Adrenal gland (tissue), 12 donors: ENCODE data around the gene SERPINF2. TPM values are rescaled to one million over a fixed set of nuclear protein-coding genes. Genes with fewer than 3 reads are reported as not detected.

Source experiments
- DNase-seq, 7 donors: peaks; one replicate each; pipeline ENCODE4 v3.0.0-alpha.2; 2019 to 2020
- H3K27ac ChIP-seq, 5 donors: fragments of 200-600 bp; sonication (generic) in 4 of 5; 1 replicate in 3 of 5; 2 replicates in 2 of 5; pipeline versions ENCODE4 v1.5.1 to v1.8.0; 2016 to 2020; ENCODE audit warnings: mild to moderate bottlenecking in 1 of 5
- H3K27me3 ChIP-seq: fragments of 200-600 bp; 2 replicates; pipeline ENCODE4 v1.8.0; 2021
- H3K36me3 ChIP-seq, 2 donors: fragments of 200-600 bp; replicated peaks in 1 of 2; 1 replicate in 1 of 2; 2 replicates in 1 of 2; pipeline versions ENCODE4 v1.5.1 to v1.8.0; 2018 to 2022
- H3K4me1 ChIP-seq, 2 donors: fragments of 200-600 bp; replicated peaks in 1 of 2; 1 replicate in 1 of 2; 2 replicates in 1 of 2; pipeline versions ENCODE4 v1.5.1 to v1.8.0; 2018 to 2021
- H3K4me3 ChIP-seq, 4 donors: fragments of 200-600 bp; sonication (generic) in 3 of 4; one replicate each; pipeline ENCODE4 v1.5.1; 2016 to 2018
- H3K9me3 ChIP-seq, 3 donors: fragments of 200-600 bp; sonication (generic) in 1 of 3; replicated peaks in 1 of 3; 1 replicate in 2 of 3; 2 replicates in 1 of 3; pipeline versions ENCODE4 v1.5.1 to v1.8.0; 2016 to 2021
- POLR2A ChIP-seq, 2 donors: fragments of 450-650 bp; IDR thresholded peaks; one replicate each; pipeline ENCODE4 v1.6.1; 2017; ENCODE audit warnings: antibody characterized with exemption in 2 of 2, mild to moderate bottlenecking in 2 of 2, moderate library complexity in 1 of 2
- WGBS, 4 donors: extraction: QIAGEN DNeasy Blood & Tissue Kit in 2 of 4; methylation state at CpG; one replicate each; pipeline versions ENCODE4 v1.1.5 to v1.1.7; 2013 to 2017; 5-methylcytosine and 5-hydroxymethylcytosine counted together
- intact Hi-C, 2 donors: fragments of 100-400 bp; cut with DNase I; formaldehyde crosslinking; loops; one replicate each; pipeline versions ENCODE4 v1.14.1 to v1.15.0; 2022 to 2023
- polyA plus RNA-seq, 3 donors: library from polyadenylated mRNA; stranded (reverse); fragments of 200-250 nt in 2 of 3; fragments of 350-450 nt in 1 of 3; fragmentation: Illumina TruSeq in 1 of 3; extraction: RNeasy Lipid Tissue Mini Kit (QIAGEN cat#74804) in 1 of 3; gene quantifications; one replicate each; pipeline ENCODE4 v1.2.3, GENCODE V29; 2013 to 2014
- total RNA-seq, 9 donors: library from RNA; depleted of rRNA in 4 of 9; stranded (reverse); fragments of >200 nt in 4 of 9; fragments of 120-200 nt in 1 of 9; fragmentation: NEBNext Ultra II Directional in 1 of 9; extraction: Animal tissue kit (Norgen Biotek cat#: 25700) in 1 of 9; gene quantifications; one replicate each; pipeline versions ENCODE4 v1.1.0 to v1.2.4, GENCODE V29; 2013 to 2023
- TF ChIP-seq, protein P1 (sequence below), 6 experiments: fragments of 450-650 bp in 4 of 6; fragments of 200-600 bp in 2 of 6; sonication (generic) in 1 of 6; IDR thresholded peaks; 1 replicate in 5 of 6; 2 replicates in 1 of 6; pipeline versions ENCODE4 v1.5.1 to v1.8.0; 2016 to 2021; ENCODE audit warnings: antibody characterized with exemption in 6 of 6, mild to moderate bottlenecking in 2 of 6, moderate library complexity in 1 of 6
- donor health status: healthy with polysubstance abuse.
- donor health status: Bipolar disorder and iron deficiency.
- donor health status: DM: yes; HTN: yes; CAD: no.
- donor health status: DM: no; HTN: no; CAD: no.
- donor health status: DM: no; HTN: no; CAD: no.
- donor health status: DM: yes; HTN: yes; CAD: no.

Gene SERPINF2
- total and polyA plus RNA-seq, 12 donors, result 0.59 to 6.4 (median 2.4) TPM

- TF ChIP-seq, protein P1, sequence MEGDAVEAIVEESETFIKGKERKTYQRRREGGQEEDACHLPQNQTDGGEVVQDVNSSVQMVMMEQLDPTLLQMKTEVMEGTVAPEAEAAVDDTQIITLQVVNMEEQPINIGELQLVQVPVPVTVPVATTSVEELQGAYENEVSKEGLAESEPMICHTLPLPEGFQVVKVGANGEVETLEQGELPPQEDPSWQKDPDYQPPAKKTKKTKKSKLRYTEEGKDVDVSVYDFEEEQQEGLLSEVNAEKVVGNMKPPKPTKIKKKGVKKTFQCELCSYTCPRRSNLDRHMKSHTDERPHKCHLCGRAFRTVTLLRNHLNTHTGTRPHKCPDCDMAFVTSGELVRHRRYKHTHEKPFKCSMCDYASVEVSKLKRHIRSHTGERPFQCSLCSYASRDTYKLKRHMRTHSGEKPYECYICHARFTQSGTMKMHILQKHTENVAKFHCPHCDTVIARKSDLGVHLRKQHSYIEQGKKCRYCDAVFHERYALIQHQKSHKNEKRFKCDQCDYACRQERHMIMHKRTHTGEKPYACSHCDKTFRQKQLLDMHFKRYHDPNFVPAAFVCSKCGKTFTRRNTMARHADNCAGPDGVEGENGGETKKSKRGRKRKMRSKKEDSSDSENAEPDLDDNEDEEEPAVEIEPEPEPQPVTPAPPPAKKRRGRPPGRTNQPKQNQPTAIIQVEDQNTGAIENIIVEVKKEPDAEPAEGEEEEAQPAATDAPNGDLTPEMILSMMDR (IDR thresholded peaks at IDR 0.05), result no peak
- TF ChIP-seq POLR2A (IDR thresholded peaks at IDR 0.05), result no peak
- Histone ChIP-seq H3K4me3 (no peak overlapping the region), H3K27ac (peak overlapping the region in 4 of 5 donors; percentile 32 to 78 (median 54)), H3K36me3 (peaks cover 0 to 28% of the 10 kb centered on the region in 2 donors), H3K4me1 (peaks cover 0 to 11% of the 10 kb centered on the region in 2 donors), H3K27me3 (no peaks in the 10 kb centered on the region), H3K9me3 (no peaks in the 10 kb centered on the region)
- peak in 4 of 7 donors; percentile 29 to 75 (median 50) for DNase-seq
- 60 to 72% (median 66%) methylated on average over 3 to 7 of the region's 7 CpGs for WGBS, 4 donors
- intact Hi-C loops, result no loop called here
These were observed 31.1 kb downstream of the SERPINF2 start for GRCh38 chr17:1773696-1774181.

GRCh38 chr17:1774390-1775176, 31.9 kb downstream of the SERPINF2 start:
- Histone ChIP-seq H3K9me3 (no peaks in the 10 kb centered on the region), H3K27ac (peak overlapping the region in 2 of 5 donors; percentile 64 to 78), H3K4me3 (no peak overlapping the region), H3K27me3 (no peaks in the 10 kb centered on the region), H3K4me1 (peaks cover 0 to 11% of the 10 kb centered on the region in 2 donors), H3K36me3 (peaks cover 0 to 29% of the 10 kb centered on the region in 2 donors)
- TF ChIP-seq POLR2A (IDR thresholded peaks at IDR 0.05), result no peak
- TF ChIP-seq, protein P1 (IDR thresholded peaks at IDR 0.05), result no peak
- intact Hi-C loops, result no loop called here
- WGBS, 4 donors, result 84 to 92% (median 88%) methylated on average over 18 to 21 of the region's 21 CpGs
- DNase-seq, result no peak

DNA sequence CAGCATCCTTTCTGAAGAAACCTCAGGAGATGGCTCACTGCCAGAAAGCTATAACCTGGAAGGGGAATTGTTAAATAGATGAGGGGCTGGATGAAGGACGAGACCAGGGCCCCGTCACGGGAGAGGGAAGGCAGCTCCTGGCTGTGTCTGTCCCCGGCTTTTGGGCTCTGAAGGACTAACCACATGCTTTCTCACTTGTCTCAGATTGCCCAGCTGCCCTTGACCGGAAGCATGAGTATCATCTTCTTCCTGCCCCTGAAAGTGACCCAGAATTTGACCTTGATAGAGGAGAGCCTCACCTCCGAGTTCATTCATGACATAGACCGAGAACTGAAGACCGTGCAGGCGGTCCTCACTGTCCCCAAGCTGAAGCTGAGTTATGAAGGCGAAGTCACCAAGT, 33.7 kb downstream of the SERPINF2 start:
- Histone ChIP-seq H3K27ac (no peak overlapping the region), H3K4me1 (peaks cover 0 to 11% of the 10 kb centered on the region in 2 donors), H3K27me3 (no peaks in the 10 kb centered on the region), H3K36me3 (peaks cover 0 to 34% of the 10 kb centered on the region in 2 donors), H3K9me3 (no peaks in the 10 kb centered on the region), H3K4me3 (no peak overlapping the region)
- DNase-seq, result no peak
- TF ChIP-seq POLR2A (IDR thresholded peaks at IDR 0.05), result no peak
- TF ChIP-seq, protein P1 (IDR thresholded peaks at IDR 0.05), result no peak
- 80 to 87% (median 83%) methylated on average over 10 of the region's 10 CpGs for whole genome bisulfite sequencing, 4 donors
- intact Hi-C loops, result no loop called here

GRCh38 chr17:1776857-1777256, 34.2 kb downstream of the SERPINF2 start:
- 92 to 99% (median 95%) methylated on average over 7 of the region's 7 CpGs for WGBS, 4 donors
- DNase-seq, result no peak
- Histone ChIP-seq H3K4me3 (no peak overlapping the region), H3K4me1 (peaks cover 0 to 11% of the 10 kb centered on the region in 2 donors), H3K36me3 (peaks cover 0 to 34% of the 10 kb centered on the region in 2 donors), H3K27ac (peak overlapping the region in 1 of 5 donors; percentile 11), H3K27me3 (no peaks in the 10 kb centered on the region), H3K9me3 (no peaks in the 10 kb centered on the region)
- intact Hi-C loops, result no loop called here
- TF ChIP-seq, protein P1 (IDR thresholded peaks at IDR 0.05), result no peak
- TF ChIP-seq POLR2A (IDR thresholded peaks at IDR 0.05), result no peak
